Lower leg skin (tissue), 4 donors: Measurements from ENCODE around the gene NFKBIE. TPM values are rescaled to one million over a fixed set of nuclear protein-coding genes. Genes with fewer than 3 reads are reported as not detected.

Experiments
- DNase-seq, 2 donors: peaks; one replicate each; pipeline ENCODE4 v3.0.0-alpha.2; 2019; ENCODE audit warnings: low spot score in 2 of 2
- H3K4me3 ChIP-seq: fragments of 200-600 bp; sonication (generic); 2 replicates; pipeline ENCODE4 v1.5.1; 2017; ENCODE audit warnings: mild to moderate bottlenecking, low read depth; ENCODE audit not compliant: poor library complexity, severe bottlenecking
- POLR2A ChIP-seq, 2 donors: fragments of 450-650 bp; IDR thresholded peaks; one replicate each; pipeline ENCODE4 v1.6.1; 2016 to 2017; ENCODE audit warnings: antibody characterized with exemption in 2 of 2, mild to moderate bottlenecking in 1 of 2, moderate library complexity in 1 of 2
- WGBS, 2 donors: methylation state at CpG; one replicate each; pipeline ENCODE4 v1.1.5; 2018; 5-methylcytosine and 5-hydroxymethylcytosine counted together
- intact Hi-C: fragments of 100-400 bp; cut with DNase I; formaldehyde crosslinking; loops from one replicate; pipeline ENCODE4 v1.15.0; 2023; ENCODE audit warnings: low total_unique reads
- total RNA-seq, 4 donors: library from RNA; depleted of rRNA; stranded (reverse); fragments of >200 nt; gene quantifications; one replicate each; pipeline ENCODE4 v1.1.0, GENCODE V29; 2016
- TF ChIP-seq, protein P1 (sequence below), 3 donors: fragments of 450-650 bp; IDR thresholded peaks; one replicate each; pipeline ENCODE4 v1.5.1; 2016; ENCODE audit warnings: antibody characterized with exemption in 3 of 3, mild to moderate bottlenecking in 3 of 3, moderate library complexity in 2 of 3

The NFKBIE gene
- total RNA-seq, 4 donors from 2014 or later = 10.8 to 21.1 (median 17.3) TPM

DNA sequence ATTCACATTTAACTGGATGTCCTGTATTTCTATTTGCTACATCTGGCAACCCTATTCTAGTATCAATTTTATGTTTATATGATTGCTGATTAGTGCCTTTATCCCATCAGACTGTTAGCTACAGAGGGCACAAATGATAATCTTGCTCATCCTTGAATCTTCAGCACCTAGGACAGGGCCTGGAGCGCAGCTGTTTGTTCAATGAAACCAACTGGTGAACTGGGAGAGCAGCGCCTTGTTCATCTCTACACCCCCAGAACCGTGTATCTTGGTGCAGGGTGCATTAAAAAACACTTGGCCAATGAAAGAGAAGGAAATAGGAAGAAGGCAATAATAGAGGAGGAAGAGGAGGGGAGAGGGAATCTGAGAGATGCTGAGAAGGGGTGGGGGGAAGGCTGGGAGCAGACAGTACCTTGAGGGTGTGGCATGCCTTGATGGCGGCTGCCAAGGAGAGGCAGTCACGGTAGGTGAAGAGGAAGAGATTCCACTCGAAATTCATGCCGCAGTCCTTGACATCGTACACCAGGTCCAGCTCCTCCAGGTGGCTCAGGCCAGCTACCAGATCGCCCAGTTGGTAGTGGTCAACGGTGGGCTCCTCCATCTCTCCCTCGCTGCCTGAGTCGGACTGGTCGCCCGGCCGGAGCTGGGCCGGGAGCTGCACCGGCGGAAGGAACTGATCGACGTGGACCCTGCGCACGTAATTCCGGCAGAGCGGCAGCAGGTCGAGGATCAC, 20.4 kb upstream of the NFKBIE start:
- H3K4me3 ChIP-seq = no peak overlapping the region
- TF ChIP-seq, protein P1, sequence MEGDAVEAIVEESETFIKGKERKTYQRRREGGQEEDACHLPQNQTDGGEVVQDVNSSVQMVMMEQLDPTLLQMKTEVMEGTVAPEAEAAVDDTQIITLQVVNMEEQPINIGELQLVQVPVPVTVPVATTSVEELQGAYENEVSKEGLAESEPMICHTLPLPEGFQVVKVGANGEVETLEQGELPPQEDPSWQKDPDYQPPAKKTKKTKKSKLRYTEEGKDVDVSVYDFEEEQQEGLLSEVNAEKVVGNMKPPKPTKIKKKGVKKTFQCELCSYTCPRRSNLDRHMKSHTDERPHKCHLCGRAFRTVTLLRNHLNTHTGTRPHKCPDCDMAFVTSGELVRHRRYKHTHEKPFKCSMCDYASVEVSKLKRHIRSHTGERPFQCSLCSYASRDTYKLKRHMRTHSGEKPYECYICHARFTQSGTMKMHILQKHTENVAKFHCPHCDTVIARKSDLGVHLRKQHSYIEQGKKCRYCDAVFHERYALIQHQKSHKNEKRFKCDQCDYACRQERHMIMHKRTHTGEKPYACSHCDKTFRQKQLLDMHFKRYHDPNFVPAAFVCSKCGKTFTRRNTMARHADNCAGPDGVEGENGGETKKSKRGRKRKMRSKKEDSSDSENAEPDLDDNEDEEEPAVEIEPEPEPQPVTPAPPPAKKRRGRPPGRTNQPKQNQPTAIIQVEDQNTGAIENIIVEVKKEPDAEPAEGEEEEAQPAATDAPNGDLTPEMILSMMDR (IDR thresholded peaks at IDR 0.05) = no peak
- no peak for TF ChIP-seq POLR2A (IDR thresholded peaks at IDR 0.05)
- DNase-seq = no peak
- intact Hi-C loops = no loop called here
- WGBS, 2 donors = 76 to 78% methylated on average over 25 of the region's 25 CpGs

GRCh38 chr6:44284867-44285266, 19.5 kb upstream of the NFKBIE start:
- intact Hi-C loops = no loop called here
- TF ChIP-seq, protein P1 (IDR thresholded peaks at IDR 0.05) = no peak
- no peak for TF ChIP-seq POLR2A (IDR thresholded peaks at IDR 0.05)
- no peak overlapping the region for H3K4me3 ChIP-seq
- no peak for DNase-seq
- WGBS, 2 donors = 62 to 81% methylated on average over 4 of the region's 4 CpGs

DNA sequence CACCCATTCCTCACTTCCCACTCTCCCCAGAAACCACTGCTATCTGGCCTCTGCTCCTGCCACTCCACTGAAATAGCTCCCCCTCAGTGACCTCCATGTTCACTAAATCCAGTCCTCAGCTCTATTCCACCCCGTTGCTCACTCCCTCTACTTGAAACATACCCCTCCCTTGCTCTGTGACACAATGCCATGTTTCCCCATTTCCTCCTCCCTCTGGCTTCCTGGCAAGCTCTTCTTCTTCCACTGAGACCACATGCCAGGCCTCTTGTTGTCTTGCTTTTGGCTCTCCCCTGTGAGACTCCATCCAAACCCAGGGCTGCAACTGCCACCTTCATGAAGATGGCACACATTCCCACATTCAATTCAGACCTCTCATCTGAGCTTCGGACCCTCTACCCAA, 18.8 kb upstream of the NFKBIE start:
- 48 to 61% methylated on average over 2 of the region's 2 CpGs for WGBS, 2 donors
- TF ChIP-seq, protein P1 (IDR thresholded peaks at IDR 0.05) = no peak
- TF ChIP-seq POLR2A (IDR thresholded peaks at IDR 0.05) = no peak
- H3K4me3 ChIP-seq = no peak overlapping the region
- no peak for DNase-seq
- intact Hi-C loops = no loop called here

DNA sequence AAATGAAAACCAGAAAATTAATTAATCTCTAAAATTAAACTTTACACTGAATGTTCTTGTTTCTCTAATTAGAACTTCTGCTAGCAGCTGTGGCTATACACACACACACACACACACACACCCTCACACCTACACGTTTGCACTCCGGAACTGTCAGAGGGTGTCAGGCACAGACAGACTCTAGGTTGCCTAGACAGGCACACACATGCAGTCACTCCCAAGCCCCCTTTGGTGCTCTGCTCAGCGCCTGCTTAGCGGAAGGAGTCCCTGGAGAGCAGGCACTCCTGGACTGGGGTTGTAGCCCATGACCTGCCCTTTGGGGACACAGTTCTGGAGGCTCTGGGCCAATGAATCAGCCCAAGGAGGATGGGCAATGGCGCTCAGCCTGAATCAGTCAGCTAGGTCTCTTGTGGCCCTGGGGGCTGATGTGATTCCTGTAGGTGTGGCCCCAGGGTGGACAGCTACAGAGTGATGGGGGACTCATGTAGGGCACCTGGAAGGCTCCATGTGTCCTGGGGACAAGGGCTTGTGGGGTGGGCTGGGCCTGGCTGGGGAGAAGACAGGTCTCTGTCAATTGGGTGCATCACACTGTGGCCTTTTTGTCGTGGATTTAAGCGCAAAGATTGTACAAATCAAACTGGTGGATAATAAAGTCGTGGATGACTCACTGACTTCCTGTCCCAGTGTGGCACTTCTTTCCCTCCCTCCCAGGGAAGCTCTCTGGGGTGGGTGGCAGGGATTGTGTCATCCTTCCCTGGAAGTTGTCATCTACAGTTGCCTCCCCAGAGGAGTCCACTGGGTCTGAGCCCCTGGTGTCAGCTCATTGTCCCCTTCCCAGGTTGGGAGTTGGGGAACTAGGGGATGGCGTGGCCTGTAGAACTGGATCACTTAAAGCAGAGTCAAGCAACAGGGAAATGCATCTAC, 13.7 kb upstream of the NFKBIE start:
- H3K4me3 ChIP-seq = no peak overlapping the region
- intact Hi-C loops = no loop called here
- TF ChIP-seq, protein P1 (IDR thresholded peaks at IDR 0.05) = no peak
- TF ChIP-seq POLR2A (IDR thresholded peaks at IDR 0.05) = no peak
- 58 to 71% methylated on average over 8 to 9 of the region's 9 CpGs for WGBS, 2 donors
- no peak for DNase-seq

- no peak for TF ChIP-seq POLR2A (IDR thresholded peaks at IDR 0.05)
- TF ChIP-seq, protein P1 (IDR thresholded peaks at IDR 0.05) = no peak
- no peak overlapping the region for H3K4me3 ChIP-seq
- DNase-seq = no peak
- intact Hi-C loops = no loop called here
- WGBS, 2 donors = 80 to 83% methylated on average over 3 of the region's 3 CpGs
Observed at GRCh38 chr6:44278315-44278714, 13.0 kb upstream of the NFKBIE start.
